PC-9 (cell line): Measurements from ENCODE around the gene ACTN3. TPM values are rescaled to one million over a fixed set of nuclear protein-coding genes. Genes with fewer than 3 reads are reported as not detected.

ENCODE experiments used
- BruUV-seq: library from RNA; stranded (reverse); fragments of 400-500 nt; replicated peaks from 2 replicates; lab custom pipeline; 2021; lab: Mats Ljungman, UMichigan
- CTCF ChIA-PET: fragments of 300-600 bp; sonication (Branson Sonifier 250); formaldehyde crosslinking; loops from one replicate; lab custom pipeline; 2022; ENCODE audit warnings: antibody characterized with exemption; lab: Charles Lee
- POLR2A ChIA-PET: fragments of 300-600 bp; sonication (Branson Sonifier 250); formaldehyde crosslinking; loops from one replicate; lab custom pipeline; 2022; ENCODE audit warnings: antibody characterized with exemption; ENCODE audit not compliant: unreplicated experiment; lab: Charles Lee
- DNase-seq, 2 experiments: peaks; one replicate each; pipeline versions ENCODE4 v3.0.0 to v3.0.0-alpha.2; 2015 to 2022; ENCODE audit warnings: mixed read lengths in 1 of 2
- H2AFZ ChIP-seq: fragments of 200-600 bp; sonication (generic); 2 replicates; pipeline ENCODE4 v1.8.1; 2017; ENCODE audit warnings: antibody characterized with exemption
- H3F3A ChIP-seq: fragments of 200-600 bp; sonication (generic); 2 replicates; pipeline ENCODE4 v1.8.1; 2017; ENCODE audit warnings: antibody characterized with exemption, mild to moderate bottlenecking, low read depth; ENCODE audit not compliant: insufficient read depth
- H3K27ac ChIP-seq: fragments of 200-600 bp; sonication (generic); 2 replicates; pipeline ENCODE4 v1.6.1; 2016; ENCODE audit warnings: mixed run types
- H3K27me3 ChIP-seq: fragments of 200-600 bp; sonication (generic); 2 replicates; pipeline ENCODE4 v1.6.1; 2016; ENCODE audit warnings: low read depth, mixed run types; ENCODE audit not compliant: insufficient read depth
- H3K36me3 ChIP-seq: fragments of 200-600 bp; sonication (generic); 2 replicates; pipeline ENCODE4 v1.6.1; 2016; ENCODE audit warnings: low read depth, mixed run types
- H3K4me1 ChIP-seq: fragments of 200-600 bp; sonication (generic); replicated peaks from 2 replicates; pipeline ENCODE4 v1.6.1; 2016; ENCODE audit warnings: mixed run types; ENCODE audit not compliant: insufficient read depth
- H3K4me2 ChIP-seq: fragments of 200-600 bp; sonication (generic); 2 replicates; pipeline ENCODE4 v1.6.1; 2017; ENCODE audit warnings: mixed run types
- H3K4me3 ChIP-seq: fragments of 200-600 bp; sonication (generic); 2 replicates; pipeline ENCODE4 v1.6.1; 2016; ENCODE audit warnings: mixed run types
- H3K79me2 ChIP-seq: fragments of 200-600 bp; sonication (generic); 2 replicates; pipeline ENCODE4 v1.6.1; 2017; ENCODE audit warnings: low read depth, mixed run types
- H3K9me2 ChIP-seq: fragments of 200-600 bp; sonication (generic); 2 replicates; pipeline ENCODE4 v1.8.1; 2017; ENCODE audit warnings: mild to moderate bottlenecking; ENCODE audit not compliant: insufficient read depth
- H3K9me3 ChIP-seq: fragments of 200-600 bp; sonication (generic); 2 replicates; pipeline ENCODE4 v1.8.1; 2016; ENCODE audit warnings: low read depth; ENCODE audit not compliant: insufficient read depth
- H4K20me1 ChIP-seq: fragments of 200-600 bp; sonication (generic); 2 replicates; pipeline ENCODE4 v1.8.1; 2017; ENCODE audit not compliant: insufficient read depth
- CTCF ChIP-seq: fragments of 200-600 bp; sonication (generic); conservative IDR thresholded peaks from 2 replicates; pipeline ENCODE4 v1.6.1; 2017; ENCODE audit warnings: mixed run types, antibody characterized with exemption, mild to moderate bottlenecking, moderate library complexity
- EZH2 ChIP-seq: fragments of 200-600 bp; sonication (generic); IDR thresholded peaks from 2 replicates; pipeline ENCODE4 v1.8.0; 2017; ENCODE audit warnings: antibody characterized with exemption, low read depth
- intact Hi-C: fragments of 100-400 bp; cut with micrococcal nuclease; formaldehyde crosslinking; loops from one replicate; pipeline ENCODE4 v1.10.0; 2022; ENCODE audit not compliant: unreplicated experiment
- total RNA-seq: library from RNA; stranded (reverse); gene quantifications from 2 replicates; pipeline ENCODE4 v1.2.3, GENCODE V29; 2021

ACTN3 gene
- total RNA-seq, 1 experiment from 2014 or later: not detected

DNA sequence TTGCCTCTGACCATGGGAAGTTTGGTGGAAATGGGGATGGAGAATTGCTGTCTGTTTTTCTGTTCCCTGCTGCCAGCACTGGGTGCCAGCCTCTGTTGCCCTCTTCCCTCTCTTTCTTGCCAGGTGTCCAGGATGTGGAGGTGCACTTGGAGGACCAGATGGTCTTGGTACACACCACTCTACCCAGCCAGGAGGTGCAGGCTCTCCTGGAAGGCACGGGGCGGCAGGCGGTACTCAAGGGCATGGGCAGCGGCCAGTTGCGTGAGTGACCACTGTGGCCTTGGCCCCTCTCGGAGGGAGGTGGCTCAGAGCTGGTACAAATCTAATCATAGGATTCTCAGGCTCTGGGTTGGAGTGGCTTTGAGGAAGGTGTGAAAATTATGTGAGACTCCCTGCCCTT lies 52.3 kb downstream of the ACTN3 start:
- intact Hi-C loops: no loop called here
- Histone ChIP-seq H2AFZ (no peak overlapping the region), H3K4me3 (no peak overlapping the region), H3F3A (no peaks in the 10 kb centered on the region; the same call in 1 of the 2 replicates), H3K9me3 (no peaks in the 10 kb centered on the region), H3K27me3 (no peaks in the 10 kb centered on the region), H3K27ac (no peak overlapping the region), H4K20me1 (no peaks in the 10 kb centered on the region), H3K36me3 (no peaks in the 10 kb centered on the region; the same call in 1 of the 2 replicates), H3K4me1 (peaks cover 4% of the 10 kb centered on the region), H3K79me2 (peaks cover 9% of the 10 kb centered on the region; the same call in 1 of the 2 replicates), H3K9me2 (no peaks in the 10 kb centered on the region), H3K4me2 (no peak overlapping the region)
- ChIA-PET POLR2A (no interaction called here), CTCF (no interaction called here)
- no peak for TF ChIP-seq EZH2
- no peak for TF ChIP-seq CTCF
- no TSS peak for BruUV-seq
- no peak for DNase-seq

DNA sequence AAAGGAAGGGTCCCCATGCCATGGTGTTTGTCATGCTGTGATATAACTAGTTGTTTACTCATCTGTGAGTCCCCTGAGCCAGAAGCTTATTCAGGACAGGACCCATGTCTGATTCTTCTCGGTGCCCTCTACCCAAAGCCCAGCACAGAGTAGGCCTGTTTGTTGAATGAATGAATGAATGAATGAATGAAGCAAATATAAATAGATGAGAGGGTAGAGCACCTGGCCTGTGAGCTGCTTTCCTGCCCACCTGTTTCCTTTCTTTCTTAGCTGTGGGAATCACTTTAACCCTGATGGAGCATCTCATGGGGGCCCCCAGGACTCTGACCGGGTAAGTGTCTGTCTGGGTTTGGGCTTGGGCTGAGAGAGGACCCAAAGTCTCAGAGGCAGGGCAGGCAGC lies 53.5 kb downstream of the ACTN3 start:
- H3K27ac ChIP-seq: no peak overlapping the region
- H3K9me2 ChIP-seq: no peaks in the 10 kb centered on the region
- no peak overlapping the region for H2AFZ ChIP-seq
- BruUV-seq: no TSS peak
- H3K4me2 ChIP-seq: no peak overlapping the region
- H3K4me1 ChIP-seq: no peaks in the 10 kb centered on the region
- no peak overlapping the region for H3K4me3 ChIP-seq
- no peaks in the 10 kb centered on the region for H3K27me3 ChIP-seq
- no peaks in the 10 kb centered on the region; the same call in 1 of the 2 replicates for H3F3A ChIP-seq
- H4K20me1 ChIP-seq: no peaks in the 10 kb centered on the region
- intact Hi-C loops: no loop called here
- no peak for TF ChIP-seq EZH2
- TF ChIP-seq CTCF: no peak
- H3K36me3 ChIP-seq: no peaks in the 10 kb centered on the region; the same call in 1 of the 2 replicates
- POLR2A ChIA-PET: interaction anchor here (0.6 kb wide), 1 partner anchor 234 kb away, joined by 4 read pairs; no protein-coding TSS in a partner anchor
- H3K79me2 ChIP-seq: no peaks in the 10 kb centered on the region
- DNase-seq: no peak
- H3K9me3 ChIP-seq: no peaks in the 10 kb centered on the region
- CTCF ChIA-PET: no interaction called here

- H3K27me3 ChIP-seq: no peaks in the 10 kb centered on the region
- H3K9me2 ChIP-seq: no peaks in the 10 kb centered on the region
- ChIA-PET CTCF (no interaction called here), POLR2A (interaction anchor here (0.6 kb wide), 1 partner anchor 234 kb away, joined by 4 read pairs; no protein-coding TSS in a partner anchor)
- H2AFZ ChIP-seq: no peak overlapping the region
- no peaks in the 10 kb centered on the region for H3K9me3 ChIP-seq
- BruUV-seq: no TSS peak
- no peaks in the 10 kb centered on the region; the same call in 1 of the 2 replicates for H3F3A ChIP-seq
- no peak for DNase-seq
- H3K27ac ChIP-seq: no peak overlapping the region
- H3K4me3 ChIP-seq: no peak overlapping the region
- H4K20me1 ChIP-seq: no peaks in the 10 kb centered on the region
- no peaks in the 10 kb centered on the region; the same call in 1 of the 2 replicates for H3K36me3 ChIP-seq
- no peaks in the 10 kb centered on the region for H3K4me1 ChIP-seq
- H3K4me2 ChIP-seq: no peak overlapping the region
- TF ChIP-seq CTCF (no peak), EZH2 (no peak)
- intact Hi-C loops: no loop called here
- no peaks in the 10 kb centered on the region for H3K79me2 ChIP-seq
These were observed 54.0 kb downstream of the ACTN3 start for GRCh38 chr11:66600631-66601233.
